Activated T-cell treated with anti-CD3 and anti-CD28 coated beads, Interleukin-2, amount 50 U/mL, for 1 hour (primary cell): ENCODE results near the gene AATF.

Experiments
- DNase-seq: peaks from one replicate; pipeline ENCODE4 v3.0.0-alpha.2; 2020

Gene AATF

GRCh38 chr17:36942019-36942599 is 6.6 kb upstream of the AATF start:
- peak; percentile 30 for DNase-seq

GRCh38 chr17:36942631-36943125 is 6.1 kb upstream of the AATF start:
- peak; percentile 37 for DNase-seq

GRCh38 chr17:36943250-36944191 is 5.2 kb upstream of the AATF start:
- DNase-seq = no peak

GRCh38 chr17:36944553-36944952 is 4.2 kb upstream of the AATF start:
- no peak for DNase-seq

GRCh38 chr17:36945140-36945539 is 3.6 kb upstream of the AATF start:
- DNase-seq = no peak

- no peak for DNase-seq
These were observed 2.6 kb upstream of the AATF start for GRCh38 chr17:36945959-36946725.

- DNase-seq = no peak
These were observed 2.0 kb upstream of the AATF start for GRCh38 chr17:36946726-36947091.

- DNase-seq = peak; percentile 35
These were observed 635 bp upstream of the AATF start for GRCh38 chr17:36947922-36948716.

- no peak for DNase-seq
These were observed 740 bp downstream of the AATF start for GRCh38 chr17:36949461-36949927.

GRCh38 chr17:36950027-36950426 is 1.3 kb downstream of the AATF start:
- DNase-seq = no peak

GRCh38 chr17:36951084-36951789 is 2.5 kb downstream of the AATF start:
- DNase-seq = no peak

GRCh38 chr17:36971508-36971907 is 22.8 kb downstream of the AATF start:
- DNase-seq = no peak

GRCh38 chr17:36972186-36972700 is 23.5 kb downstream of the AATF start:
- DNase-seq = no peak

GRCh38 chr17:36972905-36973304 is 24.2 kb downstream of the AATF start:
- DNase-seq = no peak

GRCh38 chr17:36975922-36976515 is 27.3 kb downstream of the AATF start:
- no peak for DNase-seq

GRCh38 chr17:36977066-36977465 is 28.3 kb downstream of the AATF start:
- no peak for DNase-seq

GRCh38 chr17:36977568-36977967 is 28.8 kb downstream of the AATF start:
- no peak for DNase-seq

- DNase-seq = no peak
These were observed 30.2 kb downstream of the AATF start for GRCh38 chr17:36978810-36979564.

- DNase-seq = no peak
These were observed 30.8 kb downstream of the AATF start for GRCh38 chr17:36979565-36979941.

GRCh38 chr17:36980280-36980761 is 31.6 kb downstream of the AATF start:
- no peak for DNase-seq
